Effector memory CD4-positive, alpha-beta T cell (primary cell): Measurements from ENCODE around the gene SMARCA5.
"Not testable (repeated sequence)": the region's sequence is repeated elsewhere in the genome, so short reads cannot be mapped to it uniquely, and the experiment has no call there.

Experiments used
- DNase-seq, 3 donors: peaks; one replicate each; pipeline ENCODE4 v3.0.0-alpha.2; 2020
- H3K27ac ChIP-seq: 2 replicates; pipeline ENCODE4 v1.7.0; 2013; ENCODE audit warnings: mild to moderate bottlenecking, low read length, moderate library complexity; ENCODE audit not compliant: insufficient read depth, poor library complexity, severe bottlenecking
- H3K27me3 ChIP-seq: replicated peaks from 2 replicates; pipeline ENCODE4 v1.7.0; 2013; ENCODE audit warnings: mild to moderate bottlenecking, low read length; ENCODE audit not compliant: insufficient read depth, control insufficient read depth, poor library complexity, severe bottlenecking
- H3K36me3 ChIP-seq: 2 replicates; pipeline ENCODE4 v1.7.0; 2013; ENCODE audit warnings: mild to moderate bottlenecking, low read length, moderate library complexity; ENCODE audit not compliant: control insufficient read depth, insufficient read depth
- H3K4me1 ChIP-seq: 2 replicates; pipeline ENCODE4 v1.7.0; 2013; ENCODE audit warnings: low read length, mild to moderate bottlenecking; ENCODE audit not compliant: control insufficient read depth, insufficient read depth, poor library complexity, severe bottlenecking
- H3K4me3 ChIP-seq: 2 replicates; pipeline ENCODE4 v1.7.0; 2013; ENCODE audit warnings: low read length, low read depth, mild to moderate bottlenecking; ENCODE audit not compliant: insufficient read depth, poor library complexity, severe bottlenecking
- H3K9me3 ChIP-seq: 2 replicates; pipeline ENCODE4 v1.7.0; 2013; ENCODE audit warnings: mild to moderate bottlenecking, low read length, moderate library complexity; ENCODE audit not compliant: control insufficient read depth

The SMARCA5 gene

GRCh38 chr4:143502231-143502630, 11.3 kb upstream of the SMARCA5 start:
- Histone ChIP-seq H3K27ac (no peak overlapping the region), H3K36me3 (no peaks in the 10 kb centered on the region), H3K27me3 (no peaks in the 10 kb centered on the region), H3K4me1 (no peaks in the 10 kb centered on the region), H3K4me3 (no peak overlapping the region), H3K9me3 (no peaks in the 10 kb centered on the region)
- DNase-seq: no peak

DNA sequence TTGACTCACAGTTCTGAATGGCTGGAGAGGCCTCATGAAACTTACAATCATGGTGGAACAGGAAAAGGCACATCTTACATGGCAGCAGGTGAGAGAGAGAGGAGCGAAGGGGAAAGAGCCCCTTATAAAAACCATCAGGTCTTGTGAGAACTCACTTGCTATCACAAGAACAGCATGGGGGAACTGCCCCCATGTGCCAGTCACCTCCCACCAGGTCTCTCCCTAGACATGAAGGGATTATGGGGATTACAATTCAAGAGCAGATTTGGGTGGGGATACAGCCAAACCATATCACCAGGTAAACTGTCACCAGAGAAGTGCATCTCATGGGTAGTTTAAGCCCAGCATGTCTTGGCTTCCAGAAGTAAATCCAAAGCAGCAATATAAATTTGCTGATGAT, 7.5 kb upstream of the SMARCA5 start:
- Histone ChIP-seq H3K27ac (no peak overlapping the region), H3K27me3 (no peaks in the 10 kb centered on the region), H3K36me3 (no peaks in the 10 kb centered on the region), H3K4me1 (no peaks in the 10 kb centered on the region), H3K4me3 (no peak overlapping the region), H3K9me3 (no peaks in the 10 kb centered on the region)
- no peak for DNase-seq

DNA sequence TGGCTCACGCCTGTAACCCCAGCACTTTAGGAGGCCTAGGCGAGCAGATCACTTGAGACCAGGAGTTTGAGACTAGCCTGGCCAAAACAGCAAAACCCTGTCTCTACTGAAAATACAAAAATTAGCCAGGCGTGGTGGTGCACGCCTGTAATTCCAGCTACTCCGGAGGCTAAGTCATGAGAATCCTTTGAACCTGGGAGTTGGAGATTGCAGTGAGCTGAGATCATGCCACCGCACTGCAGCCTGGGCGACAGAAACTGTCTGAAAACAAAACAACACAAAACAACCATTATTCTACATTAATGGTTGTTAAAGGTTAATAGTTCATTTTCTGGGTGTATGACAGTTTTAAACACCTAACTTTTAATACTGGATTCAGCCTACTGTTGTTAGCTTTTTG, 1.6 kb upstream of the SMARCA5 start:
- no peak for DNase-seq
- Histone ChIP-seq H3K36me3 (no peaks in the 10 kb centered on the region), H3K27me3 (no peaks in the 10 kb centered on the region), H3K27ac (no peak overlapping the region), H3K4me1 (peaks cover 8% of the 10 kb centered on the region), H3K9me3 (no peaks in the 10 kb centered on the region), H3K4me3 (no peak overlapping the region)

DNA sequence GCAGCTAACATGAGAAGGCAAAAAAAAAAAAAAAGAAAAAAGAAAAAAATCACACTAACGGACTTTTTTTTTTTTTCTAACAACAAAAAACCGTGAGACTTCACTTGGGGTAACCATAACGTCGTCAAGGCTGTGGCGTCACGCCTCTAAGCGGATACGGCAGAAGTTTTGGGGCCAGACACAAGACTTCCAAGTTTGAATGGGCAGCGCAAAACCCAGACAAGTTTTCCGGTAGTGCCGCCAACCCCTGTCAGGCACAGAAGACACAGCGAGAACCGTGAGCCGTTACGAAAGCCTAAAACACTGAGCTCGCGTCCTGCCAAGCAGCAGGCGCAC, 556 bp upstream of the SMARCA5 start:
- no peaks in the 10 kb centered on the region for H3K27me3 ChIP-seq
- DNase-seq: peak in 1 of 3 donors; percentile 83
- H3K4me3 ChIP-seq: peak overlapping the region; percentile 86

DNA sequence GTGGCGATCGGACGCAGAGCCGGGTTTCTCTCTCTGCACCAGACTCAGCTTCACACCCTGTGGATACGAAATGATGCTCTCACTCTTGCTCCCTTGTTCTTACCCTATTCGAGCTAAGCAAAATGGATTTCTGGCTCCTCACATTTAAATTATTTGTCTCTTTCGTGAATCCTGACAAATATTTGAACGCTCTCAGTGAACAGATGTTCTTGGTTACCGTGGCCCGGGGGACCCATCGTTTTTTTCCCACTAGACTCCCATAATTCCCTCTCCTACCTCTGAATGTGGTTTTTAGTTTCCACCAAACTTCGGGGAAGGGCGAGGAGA, 630 bp downstream of the SMARCA5 start:
- Histone ChIP-seq H3K27ac (peak overlapping the region; percentile 94), H3K4me1 (peaks cover 8% of the 10 kb centered on the region), H3K9me3 (no peaks in the 10 kb centered on the region), H3K36me3 (peaks cover 10% of the 10 kb centered on the region), H3K4me3 (peak overlapping the region; percentile 86), H3K27me3 (no peaks in the 10 kb centered on the region)
- no peak for DNase-seq

More for the DNA sequence above, 556 bp upstream of the SMARCA5 start:
- peaks cover 8% of the 10 kb centered on the region for H3K4me1 ChIP-seq
- H3K27ac ChIP-seq: peak overlapping the region; percentile 94
- H3K36me3 ChIP-seq: peaks cover 4% of the 10 kb centered on the region
- no peaks in the 10 kb centered on the region for H3K9me3 ChIP-seq

- Histone ChIP-seq H3K36me3 (peaks cover 14% of the 10 kb centered on the region), H3K4me1 (peaks cover 8% of the 10 kb centered on the region), H3K27ac (peak overlapping the region; percentile 94), H3K4me3 (peak overlapping the region; percentile 86), H3K27me3 (no peaks in the 10 kb centered on the region), H3K9me3 (no peaks in the 10 kb centered on the region)
- DNase-seq: peak in 2 of 3 donors; percentile 2
Measured at GRCh38 chr4:143514497-143514896, 995 bp downstream of the SMARCA5 start.

DNA sequence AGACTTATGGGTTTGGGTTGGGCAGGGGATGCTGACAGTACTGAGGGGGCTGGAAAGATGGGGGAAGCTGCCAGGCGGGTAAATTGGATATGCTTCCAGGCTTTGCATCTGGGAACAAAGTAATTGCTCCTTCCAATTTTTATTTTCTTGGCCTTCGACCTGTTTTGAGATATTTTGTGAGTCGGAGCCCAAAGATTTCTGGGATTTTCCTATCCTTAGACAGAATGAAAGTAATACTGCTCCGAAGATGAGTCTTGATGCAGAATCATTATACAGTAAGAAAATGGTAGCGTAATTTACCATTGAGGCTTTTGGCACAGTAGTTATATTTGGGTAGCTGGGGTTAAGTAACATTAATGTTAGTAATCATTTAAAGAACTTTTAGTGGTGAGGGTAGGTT, 1.4 kb downstream of the SMARCA5 start:
- no peaks in the 10 kb centered on the region for H3K9me3 ChIP-seq
- peaks cover 8% of the 10 kb centered on the region for H3K4me1 ChIP-seq
- peaks cover 18% of the 10 kb centered on the region for H3K36me3 ChIP-seq
- H3K27me3 ChIP-seq: no peaks in the 10 kb centered on the region
- H3K27ac ChIP-seq: peak overlapping the region; percentile 94
- H3K4me3 ChIP-seq: peak overlapping the region; percentile 86
- DNase-seq: no peak

DNA sequence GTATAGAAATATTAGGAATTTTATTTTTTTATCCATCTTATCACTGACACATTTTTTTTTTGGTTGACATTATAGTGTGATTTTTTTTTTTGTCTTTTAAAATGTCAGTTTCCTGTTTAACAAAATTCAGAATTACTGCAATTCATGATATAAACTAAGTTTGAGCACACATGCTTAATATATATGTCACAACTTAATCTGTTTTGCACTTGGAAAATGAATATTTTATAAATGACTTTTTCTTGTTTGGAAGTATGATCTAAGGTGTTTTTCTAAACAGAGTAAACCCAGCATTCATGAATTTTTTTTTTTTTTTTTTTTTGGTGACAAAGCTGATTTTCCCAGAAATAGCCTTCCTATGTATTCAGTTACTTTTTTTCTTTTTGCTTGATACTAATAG, 2.4 kb downstream of the SMARCA5 start:
- DNase-seq: no peak
- Histone ChIP-seq H3K4me1 (peaks cover 8% of the 10 kb centered on the region), H3K9me3 (no peaks in the 10 kb centered on the region), H3K36me3 (peaks cover 18% of the 10 kb centered on the region), H3K27me3 (no peaks in the 10 kb centered on the region), H3K4me3 (no peak overlapping the region), H3K27ac (no peak overlapping the region)

- no peak overlapping the region for H3K27ac ChIP-seq
- H3K4me1 ChIP-seq: peaks cover 8% of the 10 kb centered on the region
- no peak for DNase-seq
- no peak overlapping the region for H3K4me3 ChIP-seq
- peaks cover 32% of the 10 kb centered on the region for H3K36me3 ChIP-seq
- H3K27me3 ChIP-seq: no peaks in the 10 kb centered on the region
- no peaks in the 10 kb centered on the region for H3K9me3 ChIP-seq
Measured at GRCh38 chr4:143517764-143518163, 4.3 kb downstream of the SMARCA5 start.

GRCh38 chr4:143524211-143524610, 10.7 kb downstream of the SMARCA5 start:
- no peaks in the 10 kb centered on the region for H3K9me3 ChIP-seq
- H3K27ac ChIP-seq: no peak overlapping the region
- no peak for DNase-seq
- H3K4me1 ChIP-seq: no peaks in the 10 kb centered on the region
- no peaks in the 10 kb centered on the region for H3K27me3 ChIP-seq
- H3K36me3 ChIP-seq: peaks cover 65% of the 10 kb centered on the region
- H3K4me3 ChIP-seq: no peak overlapping the region

- not testable (repeated sequence) for H3K27me3 ChIP-seq, H3K4me1 ChIP-seq, H3K9me3 ChIP-seq, DNase-seq, H3K27ac ChIP-seq, H3K4me3 ChIP-seq
- peaks cover 76% of the 10 kb centered on the region for H3K36me3 ChIP-seq
Measured at GRCh38 chr4:143528046-143528445, 14.5 kb downstream of the SMARCA5 start.
